Panc1 (cell line): Measurements from ENCODE around the gene RLN2.
"Not testable (repeated sequence)": the region's sequence is repeated elsewhere in the genome, so short reads cannot be mapped to it uniquely, and the experiment has no call there.

Source experiments
- POLR2AphosphoS5 ChIP-seq: IDR thresholded peaks from 2 replicates; pipeline ENCODE4 v1.6.1; 2012; ENCODE audit warnings: mild to moderate bottlenecking, low read depth, low read length, moderate library complexity
- SIN3A ChIP-seq: IDR thresholded peaks from 2 replicates; pipeline ENCODE4 v1.6.1; 2012; ENCODE audit warnings: low read depth, mild to moderate bottlenecking, low read length, moderate library complexity, borderline replicate concordance; ENCODE audit not compliant: insufficient read depth
- TCF7L2 ChIP-seq: IDR thresholded peaks from 2 replicates; pipeline ENCODE4 v1.6.1; 2011; ENCODE audit warnings: mild to moderate bottlenecking, low read depth, low read length, inconsistent platforms
- TF ChIP-seq, protein P1 (sequence below): fragments of 450-650 bp; IDR thresholded peaks from 2 replicates; pipeline ENCODE4 v1.5.1; 2017; ENCODE audit warnings: mild to moderate bottlenecking
- TF ChIP-seq, protein P2 (sequence below), 2 experiments: IDR thresholded peaks; 2 replicates each; pipeline ENCODE4 v1.6.1; 2011 to 2012; ENCODE audit warnings: low read depth in 2 of 2, control low read depth in 1 of 2, low read length in 1 of 2, mild to moderate bottlenecking in 1 of 2, moderate library complexity in 1 of 2; ENCODE audit not compliant: insufficient read depth in 1 of 2

DNA sequence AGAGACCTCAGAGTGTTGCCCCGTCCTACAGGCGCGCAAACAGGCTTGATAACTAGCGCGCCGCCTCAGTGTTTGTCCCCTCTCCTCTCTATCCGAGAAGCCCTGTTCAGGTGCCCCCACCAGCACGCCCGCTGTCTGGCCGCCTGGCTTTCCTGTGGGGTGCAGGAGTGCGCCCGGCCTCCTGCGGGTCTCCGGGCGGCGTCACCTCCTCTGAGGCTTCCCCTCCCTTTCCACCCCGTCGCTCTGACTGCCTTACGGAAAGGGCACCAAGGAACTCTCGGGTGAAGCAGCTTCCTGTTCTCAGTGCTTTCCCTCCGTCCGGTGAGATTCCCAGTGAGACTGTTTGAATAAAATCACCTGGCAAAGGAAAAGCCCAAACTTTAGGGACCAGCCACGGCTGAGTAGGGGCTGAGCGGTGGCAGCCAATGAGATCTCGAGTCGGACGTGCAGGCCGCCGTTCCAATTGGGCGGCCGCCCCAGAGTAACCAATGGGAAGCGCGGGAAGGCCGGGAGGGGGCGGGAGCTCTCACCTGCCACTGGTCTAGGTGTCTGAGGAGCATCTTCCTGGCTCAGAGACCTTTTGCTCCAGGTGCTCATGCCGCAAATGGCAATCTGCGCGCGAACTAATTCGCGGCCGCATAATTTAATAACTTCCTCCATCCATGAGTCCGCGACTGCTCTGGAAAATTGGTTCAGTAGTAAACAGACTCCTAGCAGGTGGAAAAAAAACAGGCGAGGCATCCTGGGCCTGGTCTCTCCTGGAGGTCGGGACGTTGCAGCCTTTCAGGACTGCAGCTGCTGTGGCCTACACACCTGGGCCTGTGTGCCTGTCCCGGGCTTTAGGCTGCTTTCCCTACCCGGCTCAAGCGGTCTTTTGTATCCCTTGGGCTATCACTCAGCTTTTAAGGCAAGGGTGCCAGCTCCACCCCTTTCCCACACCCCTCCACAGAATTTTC is at the start of gene RLN2:
- TF ChIP-seq, protein P1, sequence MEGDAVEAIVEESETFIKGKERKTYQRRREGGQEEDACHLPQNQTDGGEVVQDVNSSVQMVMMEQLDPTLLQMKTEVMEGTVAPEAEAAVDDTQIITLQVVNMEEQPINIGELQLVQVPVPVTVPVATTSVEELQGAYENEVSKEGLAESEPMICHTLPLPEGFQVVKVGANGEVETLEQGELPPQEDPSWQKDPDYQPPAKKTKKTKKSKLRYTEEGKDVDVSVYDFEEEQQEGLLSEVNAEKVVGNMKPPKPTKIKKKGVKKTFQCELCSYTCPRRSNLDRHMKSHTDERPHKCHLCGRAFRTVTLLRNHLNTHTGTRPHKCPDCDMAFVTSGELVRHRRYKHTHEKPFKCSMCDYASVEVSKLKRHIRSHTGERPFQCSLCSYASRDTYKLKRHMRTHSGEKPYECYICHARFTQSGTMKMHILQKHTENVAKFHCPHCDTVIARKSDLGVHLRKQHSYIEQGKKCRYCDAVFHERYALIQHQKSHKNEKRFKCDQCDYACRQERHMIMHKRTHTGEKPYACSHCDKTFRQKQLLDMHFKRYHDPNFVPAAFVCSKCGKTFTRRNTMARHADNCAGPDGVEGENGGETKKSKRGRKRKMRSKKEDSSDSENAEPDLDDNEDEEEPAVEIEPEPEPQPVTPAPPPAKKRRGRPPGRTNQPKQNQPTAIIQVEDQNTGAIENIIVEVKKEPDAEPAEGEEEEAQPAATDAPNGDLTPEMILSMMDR = not testable (repeated sequence)
- not testable (repeated sequence) for TF ChIP-seq POLR2AphosphoS5, TCF7L2, SIN3A
- TF ChIP-seq, protein P2, sequence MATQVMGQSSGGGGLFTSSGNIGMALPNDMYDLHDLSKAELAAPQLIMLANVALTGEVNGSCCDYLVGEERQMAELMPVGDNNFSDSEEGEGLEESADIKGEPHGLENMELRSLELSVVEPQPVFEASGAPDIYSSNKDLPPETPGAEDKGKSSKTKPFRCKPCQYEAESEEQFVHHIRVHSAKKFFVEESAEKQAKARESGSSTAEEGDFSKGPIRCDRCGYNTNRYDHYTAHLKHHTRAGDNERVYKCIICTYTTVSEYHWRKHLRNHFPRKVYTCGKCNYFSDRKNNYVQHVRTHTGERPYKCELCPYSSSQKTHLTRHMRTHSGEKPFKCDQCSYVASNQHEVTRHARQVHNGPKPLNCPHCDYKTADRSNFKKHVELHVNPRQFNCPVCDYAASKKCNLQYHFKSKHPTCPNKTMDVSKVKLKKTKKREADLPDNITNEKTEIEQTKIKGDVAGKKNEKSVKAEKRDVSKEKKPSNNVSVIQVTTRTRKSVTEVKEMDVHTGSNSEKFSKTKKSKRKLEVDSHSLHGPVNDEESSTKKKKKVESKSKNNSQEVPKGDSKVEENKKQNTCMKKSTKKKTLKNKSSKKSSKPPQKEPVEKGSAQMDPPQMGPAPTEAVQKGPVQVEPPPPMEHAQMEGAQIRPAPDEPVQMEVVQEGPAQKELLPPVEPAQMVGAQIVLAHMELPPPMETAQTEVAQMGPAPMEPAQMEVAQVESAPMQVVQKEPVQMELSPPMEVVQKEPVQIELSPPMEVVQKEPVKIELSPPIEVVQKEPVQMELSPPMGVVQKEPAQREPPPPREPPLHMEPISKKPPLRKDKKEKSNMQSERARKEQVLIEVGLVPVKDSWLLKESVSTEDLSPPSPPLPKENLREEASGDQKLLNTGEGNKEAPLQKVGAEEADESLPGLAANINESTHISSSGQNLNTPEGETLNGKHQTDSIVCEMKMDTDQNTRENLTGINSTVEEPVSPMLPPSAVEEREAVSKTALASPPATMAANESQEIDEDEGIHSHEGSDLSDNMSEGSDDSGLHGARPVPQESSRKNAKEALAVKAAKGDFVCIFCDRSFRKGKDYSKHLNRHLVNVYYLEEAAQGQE (IDR thresholded peaks at IDR 0.05; ENCODE audit: insufficient read depth in 1 of 2, low read depth in 2 of 2, low read length in 1 of 2) = not testable (repeated sequence)
